NT2/D1 (cell line): ENCODE measurements around the gene ZFAND6.

Source experiments
- DNase-seq: peaks from one replicate; pipeline ENCODE4 v3.0.0-alpha.2; 2011; ENCODE audit warnings: low read depth, low spot score
- H3K27me3 ChIP-seq: 2 replicates; pipeline ENCODE4 v1.6.0; 2011; ENCODE audit warnings: mild to moderate bottlenecking; ENCODE audit not compliant: insufficient read length, insufficient read depth
- H3K36me3 ChIP-seq: 2 replicates; pipeline ENCODE4 v1.6.1; 2011; ENCODE audit warnings: mild to moderate bottlenecking, low read length, mixed read lengths; ENCODE audit not compliant: insufficient read depth, insufficient read length
- H3K4me1 ChIP-seq: 2 replicates; pipeline ENCODE4 v1.5.1; 2011; ENCODE audit not compliant: insufficient read depth, insufficient read length
- H3K4me3 ChIP-seq: 2 replicates; pipeline ENCODE4 v1.5.1; 2011; ENCODE audit warnings: low read depth; ENCODE audit not compliant: insufficient read length
- H3K9ac ChIP-seq: 2 replicates; pipeline ENCODE4 v1.6.0; 2011; ENCODE audit warnings: low read depth; ENCODE audit not compliant: insufficient read length
- H3K9me3 ChIP-seq: 2 replicates; pipeline ENCODE4 v1.5.1; 2011; ENCODE audit warnings: mild to moderate bottlenecking, low read length; ENCODE audit not compliant: insufficient read depth
- SUZ12 ChIP-seq: IDR thresholded peaks from 2 replicates; pipeline ENCODE4 v1.6.1; 2011; ENCODE audit not compliant: insufficient read length, insufficient read depth; ENCODE audit errors: extremely low read depth
- YY1 ChIP-seq: IDR thresholded peaks from 2 replicates; pipeline ENCODE4 v1.6.1; 2011; ENCODE audit not compliant: insufficient read length, insufficient read depth
- ZNF274 ChIP-seq: IDR thresholded peaks from 2 replicates; pipeline ENCODE4 v1.6.1; 2011; ENCODE audit warnings: mild to moderate bottlenecking, low read depth, low read length

ZFAND6 gene

DNA sequence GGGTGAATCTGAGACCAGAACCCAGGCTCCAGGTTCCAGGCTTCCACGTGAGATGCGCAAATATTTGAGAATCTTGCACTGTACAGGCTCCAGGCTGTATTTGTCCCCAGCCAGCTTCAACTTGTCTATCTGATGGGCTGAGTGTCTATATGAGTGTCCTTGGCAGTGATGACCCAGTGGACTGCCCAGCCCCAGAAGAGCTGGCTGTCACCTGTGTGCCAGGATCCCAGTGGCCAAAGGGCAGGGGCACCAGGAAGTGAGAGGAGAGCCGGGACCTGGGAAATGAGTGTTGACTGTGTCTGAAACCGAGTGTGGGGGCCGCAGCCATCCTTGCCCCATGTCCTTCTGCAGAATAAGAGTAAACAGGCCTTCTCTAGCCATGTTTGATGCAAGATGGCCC, 103.7 kb downstream of the ZFAND6 start:
- Histone ChIP-seq H3K36me3 (peaks cover 38% of the 10 kb centered on the region), H3K9me3 (no peaks in the 10 kb centered on the region), H3K4me1 (peaks cover 7% of the 10 kb centered on the region), H3K9ac (no peak overlapping the region), H3K27me3 (no peaks in the 10 kb centered on the region), H3K4me3 (no peak overlapping the region)
- DNase-seq = no peak
- TF ChIP-seq ZNF274 (no peak), YY1 (no peak), SUZ12 (no peak)

DNA sequence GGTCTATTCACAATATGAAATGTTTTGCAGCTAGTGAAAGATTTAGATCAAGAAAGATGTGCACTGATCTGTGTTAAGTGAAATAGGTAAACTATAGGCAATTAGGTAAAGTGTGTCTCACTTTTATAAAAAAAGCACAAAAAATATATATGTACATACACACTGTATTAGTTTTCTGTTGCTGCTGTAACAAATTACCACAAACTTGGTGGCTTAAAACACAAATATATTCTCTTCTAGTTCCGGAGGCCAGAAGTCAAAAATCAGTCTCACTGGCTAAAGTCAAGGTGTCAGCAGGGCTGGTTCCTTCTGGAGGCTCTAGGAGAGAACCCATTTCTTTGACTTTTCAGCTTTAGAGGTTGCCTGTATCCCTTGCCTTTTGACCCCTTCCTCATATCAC, 104.4 kb downstream of the ZFAND6 start:
- peaks cover 7% of the 10 kb centered on the region for H3K4me1 ChIP-seq
- H3K4me3 ChIP-seq = no peak overlapping the region
- no peak overlapping the region for H3K9ac ChIP-seq
- no peaks in the 10 kb centered on the region for H3K27me3 ChIP-seq
- H3K9me3 ChIP-seq = no peaks in the 10 kb centered on the region
- TF ChIP-seq SUZ12 (no peak), YY1 (no peak), ZNF274 (no peak)
- no peak for DNase-seq
- peaks cover 36% of the 10 kb centered on the region for H3K36me3 ChIP-seq

DNA sequence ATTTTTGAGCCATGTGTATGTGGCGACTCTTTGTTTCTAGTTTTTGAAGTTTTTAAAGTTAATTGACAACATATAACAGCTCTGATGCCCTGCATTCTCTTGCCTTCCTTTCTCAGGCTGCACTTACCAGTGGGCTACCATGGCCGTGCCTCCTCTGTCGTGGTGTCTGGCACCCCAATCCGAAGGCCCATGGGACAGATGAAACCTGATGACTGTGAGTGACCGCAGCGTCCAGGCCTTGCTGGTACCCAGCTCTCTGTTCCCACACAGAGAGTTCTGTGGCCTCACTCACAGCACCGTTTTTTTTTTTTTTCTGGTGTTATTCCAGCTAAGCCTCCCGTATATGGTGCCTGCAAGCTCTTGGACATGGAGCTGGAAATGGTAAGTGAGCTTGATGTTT, 108.5 kb downstream of the ZFAND6 start:
- H3K27me3 ChIP-seq = no peaks in the 10 kb centered on the region
- no peaks in the 10 kb centered on the region for H3K4me1 ChIP-seq
- no peaks in the 10 kb centered on the region for H3K9me3 ChIP-seq
- DNase-seq = no peak
- no peak overlapping the region for H3K4me3 ChIP-seq
- H3K9ac ChIP-seq = no peak overlapping the region
- H3K36me3 ChIP-seq = peaks cover 19% of the 10 kb centered on the region
- TF ChIP-seq SUZ12 = no peak
- no peak for TF ChIP-seq YY1
- TF ChIP-seq ZNF274 = no peak

DNA sequence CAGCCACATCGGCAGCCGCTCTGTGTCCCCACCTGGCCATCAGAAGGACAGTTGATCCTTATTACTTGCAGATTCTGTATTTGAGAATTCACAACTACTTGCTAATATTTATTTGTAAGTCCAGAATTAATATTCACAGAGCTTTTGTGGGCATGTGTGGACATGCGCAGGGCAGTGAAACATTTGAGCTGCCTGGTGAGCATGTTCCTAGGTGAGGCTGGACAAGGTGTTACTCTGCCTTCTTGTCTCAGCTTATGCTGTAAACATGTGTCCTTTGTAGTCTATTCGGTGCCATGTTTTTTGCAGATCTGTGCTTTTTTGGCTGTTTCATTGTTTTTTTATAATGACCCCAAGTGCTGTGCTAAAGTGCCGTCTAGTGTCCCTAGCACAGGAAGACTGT, 108.9 kb downstream of the ZFAND6 start:
- H3K4me3 ChIP-seq = no peak overlapping the region
- H3K4me1 ChIP-seq = peaks cover under 1% of the 10 kb centered on the region
- H3K36me3 ChIP-seq = peaks cover 15% of the 10 kb centered on the region
- no peak for TF ChIP-seq SUZ12
- no peaks in the 10 kb centered on the region for H3K27me3 ChIP-seq
- no peak overlapping the region for H3K9ac ChIP-seq
- H3K9me3 ChIP-seq = no peaks in the 10 kb centered on the region
- no peak for DNase-seq

DNA sequence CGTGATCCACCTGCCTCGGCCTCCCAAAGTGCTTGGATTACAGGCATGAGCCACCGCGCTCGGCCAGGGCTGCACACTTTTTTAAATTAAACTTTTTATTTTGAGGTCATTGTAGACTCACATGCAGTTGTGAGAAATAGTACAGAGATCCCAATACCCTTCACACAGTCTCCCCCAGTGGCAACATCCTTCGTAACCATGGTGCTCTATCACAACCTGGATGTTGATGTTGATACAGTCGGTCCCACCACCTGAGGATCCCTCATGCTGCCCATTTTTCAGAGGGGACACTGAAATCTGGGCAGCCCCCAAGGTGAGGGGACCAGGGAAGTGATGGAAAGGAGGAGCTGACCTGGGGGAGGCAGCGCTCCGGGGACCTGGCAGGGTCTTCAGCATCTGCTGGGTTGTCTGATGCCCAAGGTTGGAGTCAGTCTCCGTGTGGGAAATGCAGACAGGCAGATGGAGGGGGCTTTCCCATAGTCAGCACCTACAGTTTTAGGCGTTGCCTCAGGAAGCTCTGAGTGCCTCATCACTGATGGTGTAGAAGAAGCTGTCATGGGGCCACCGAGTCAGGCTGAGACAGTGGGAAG, 110.4 kb downstream of the ZFAND6 start:
- peaks cover 16% of the 10 kb centered on the region for H3K36me3 ChIP-seq
- H3K9ac ChIP-seq = no peak overlapping the region
- DNase-seq = no peak
- peaks cover 4% of the 10 kb centered on the region for H3K4me1 ChIP-seq
- H3K27me3 ChIP-seq = no peaks in the 10 kb centered on the region
- no peak overlapping the region for H3K4me3 ChIP-seq
- no peaks in the 10 kb centered on the region for H3K9me3 ChIP-seq
- TF ChIP-seq YY1 (no peak), SUZ12 (no peak), ZNF274 (no peak)

DNA sequence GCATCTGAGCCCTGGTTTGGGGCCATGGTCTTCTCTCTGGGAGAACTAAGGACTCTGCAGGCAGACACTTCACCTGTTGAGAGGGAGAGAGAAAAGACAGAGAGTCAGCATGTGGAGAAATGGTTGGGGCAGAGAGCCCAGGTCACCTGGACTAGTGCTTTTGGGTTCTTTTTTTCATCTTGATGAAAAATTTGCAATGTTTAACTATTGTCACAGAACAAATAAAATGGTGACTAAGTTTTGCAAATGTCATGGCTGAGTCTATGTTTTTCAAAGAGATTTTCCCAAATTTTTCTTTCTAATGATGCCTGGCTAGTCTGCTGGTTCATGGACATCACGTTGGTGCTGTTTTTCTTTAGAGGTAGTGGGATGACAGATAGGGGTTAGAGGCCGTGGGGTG, 111.1 kb downstream of the ZFAND6 start:
- H3K36me3 ChIP-seq = peaks cover 23% of the 10 kb centered on the region
- no peak overlapping the region for H3K9ac ChIP-seq
- no peak for DNase-seq
- H3K9me3 ChIP-seq = no peaks in the 10 kb centered on the region
- H3K27me3 ChIP-seq = no peaks in the 10 kb centered on the region
- H3K4me1 ChIP-seq = peaks cover 4% of the 10 kb centered on the region
- no peak overlapping the region for H3K4me3 ChIP-seq
- TF ChIP-seq SUZ12 = no peak
- no peak for TF ChIP-seq YY1
- TF ChIP-seq ZNF274 = no peak

DNA sequence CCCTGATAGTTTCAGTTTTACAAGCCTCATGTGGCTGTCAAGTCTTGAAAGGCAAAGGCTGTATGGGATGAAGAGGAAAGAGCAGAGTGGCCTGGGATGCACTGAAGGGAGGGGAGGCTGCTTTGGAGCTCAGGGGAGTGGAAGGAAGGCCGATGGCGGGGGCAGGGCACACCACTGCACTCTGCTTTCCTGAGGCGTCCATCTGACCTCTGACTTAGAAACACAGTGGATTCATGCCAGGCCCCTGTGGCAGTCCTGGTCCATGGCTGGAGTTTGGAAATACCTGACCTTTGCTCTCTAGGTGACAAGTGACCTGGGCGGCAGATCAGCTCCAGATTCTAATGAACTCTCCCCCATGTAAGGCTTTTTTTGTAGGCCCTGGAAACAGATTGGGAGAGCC, 112.3 kb downstream of the ZFAND6 start:
- Histone ChIP-seq H3K9ac (peak overlapping the region; percentile 36), H3K4me1 (peaks cover 4% of the 10 kb centered on the region), H3K9me3 (no peaks in the 10 kb centered on the region), H3K36me3 (peaks cover 25% of the 10 kb centered on the region), H3K4me3 (no peak overlapping the region), H3K27me3 (no peaks in the 10 kb centered on the region)
- DNase-seq = no peak
- no peak for TF ChIP-seq SUZ12
- no peak for TF ChIP-seq YY1
- TF ChIP-seq ZNF274 = no peak
